Kidney (tissue), 14 donors: ENCODE data around the gene MPHOSPH8. TPM values are rescaled to one million over a fixed set of nuclear protein-coding genes. Genes with fewer than 3 reads are reported as not detected.

Source experiments
- DNase-seq, 5 donors: peaks; one replicate each; pipeline ENCODE4 v3.0.0-alpha.2; 2013 to 2020
- FAIRE-seq: peaks from 2 replicates; lab custom pipeline; 2012; peaks lifted over from hg19 to GRCh38; lab: Jason Lieb, UNC
- H3K27ac ChIP-seq, 2 donors: one replicate each; pipeline ENCODE4 v1.7.0; 2013; ENCODE audit warnings: low read depth in 2 of 2, low read length in 2 of 2, inconsistent platforms in 1 of 2
- H3K27me3 ChIP-seq: one replicate; pipeline ENCODE4 v1.7.1; 2013; ENCODE audit warnings: low read length, inconsistent platforms; ENCODE audit not compliant: control insufficient read depth, insufficient read depth
- H3K36me3 ChIP-seq, 3 donors: one replicate each; pipeline versions ENCODE4 v1.7.0 to v1.7.1; 2013; ENCODE audit warnings: low read length in 3 of 3, control low read depth in 1 of 3, inconsistent platforms in 1 of 3; ENCODE audit not compliant: insufficient read depth in 3 of 3, control insufficient read depth in 2 of 3
- H3K4me1 ChIP-seq, 3 donors: one replicate each; pipeline versions ENCODE4 v1.7.0 to v1.7.1; 2013; ENCODE audit warnings: low read length in 3 of 3, inconsistent platforms in 1 of 3, low read depth in 1 of 3; ENCODE audit not compliant: control insufficient read depth in 2 of 3, insufficient read depth in 2 of 3
- H3K4me3 ChIP-seq, 3 donors: one replicate each; pipeline versions ENCODE4 v1.7.0 to v1.8.1; 2013; ENCODE audit warnings: low read length in 3 of 3, control low read depth in 1 of 3, inconsistent platforms in 1 of 3
- H3K9ac ChIP-seq, 3 donors: one replicate each; pipeline versions ENCODE4 v1.7.0 to v1.7.1; 2013; ENCODE audit warnings: low read length in 3 of 3, control low read depth in 1 of 3, inconsistent platforms in 1 of 3
- H3K9me3 ChIP-seq, 3 donors: one replicate each; pipeline versions ENCODE4 v1.7.0 to v1.7.1; 2013; ENCODE audit warnings: low read length in 3 of 3, control low read depth in 1 of 3, inconsistent platforms in 1 of 3; ENCODE audit not compliant: control insufficient read depth in 2 of 3, insufficient read depth in 1 of 3
- CTCF ChIP-seq: IDR thresholded peaks from 3 replicates; pipeline ENCODE4 v1.5.1; 2012; ENCODE audit warnings: mild to moderate bottlenecking, moderate library complexity, borderline replicate concordance; ENCODE audit not compliant: insufficient read depth; ENCODE audit errors: extremely low read depth
- intact Hi-C: fragments of 100-400 bp; cut with DNase I; formaldehyde crosslinking; loops from one replicate; pipeline ENCODE4 v1.11.1; 2022
- polyA plus RNA-seq: library from polyadenylated mRNA; stranded (reverse); fragments of 350-450 nt; fragmentation: Illumina TruSeq; extraction: RNeasy Lipid Tissue Mini Kit (QIAGEN cat#74804); gene quantifications from one replicate; pipeline ENCODE4 v1.2.3, GENCODE V29; 2014; ENCODE audit warnings: low read depth, low replicate concordance; ENCODE audit not compliant: insufficient read depth
- total RNA-seq: library from RNA; stranded (reverse); fragmentation: NEBNext Ultra II Directional; extraction: Animal tissue kit (Norgen Biotek cat#: 25700); gene quantifications from one replicate; pipeline ENCODE4 v1.2.1, GENCODE V29; 2021
- donor health status: control.
- donor health status: control.
- donor health status: control.
- donor health status: control.
- donor health status: control.
- donor health status: DM: yes; HTN: yes; CAD: no.
- donor health status: Normal renal cell carcinoma (clear cell type).

Gene MPHOSPH8
- total and polyA plus RNA-seq, 2 donors from 2014 or later: 23.1 to 35.6 TPM

DNA sequence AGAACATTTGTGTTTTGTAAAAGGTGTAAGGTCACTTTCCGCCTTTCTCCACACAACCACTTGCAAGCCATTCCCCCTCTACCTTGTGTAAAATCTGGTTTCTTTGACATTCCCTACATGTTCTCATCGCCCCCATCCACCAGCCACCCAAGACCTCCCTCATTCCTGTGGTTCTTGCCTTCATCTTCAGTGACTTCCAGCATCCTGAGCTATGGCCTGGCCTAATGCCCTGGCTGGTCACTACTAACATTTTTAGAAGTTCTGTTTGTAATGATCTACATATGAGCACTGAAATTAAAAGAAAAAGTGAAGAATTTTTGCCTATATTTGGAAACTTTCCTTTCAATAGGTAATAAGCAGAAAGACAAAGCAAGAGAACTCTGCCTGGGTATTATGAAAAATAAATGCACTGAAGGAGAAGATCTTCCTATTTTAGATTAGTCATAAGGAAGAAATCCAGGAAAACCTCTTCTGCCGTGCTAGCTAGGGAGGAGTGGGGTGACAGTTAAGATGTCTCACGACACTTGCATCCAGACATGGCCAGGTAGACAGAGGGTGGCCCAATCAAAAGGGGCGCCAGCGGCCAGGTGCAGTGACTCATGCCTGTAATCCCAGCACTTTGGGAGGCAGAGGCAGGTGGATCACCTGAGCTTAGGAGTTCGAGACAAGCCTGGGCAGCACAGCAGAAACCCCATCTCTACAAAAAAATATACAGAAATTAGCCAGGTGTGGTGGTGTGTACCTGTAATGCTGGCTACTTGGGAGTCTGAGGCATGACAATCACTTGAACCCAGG is 28.1 kb upstream of the MPHOSPH8 start:
- Histone ChIP-seq H3K4me3 (no peak overlapping the region), H3K27me3 (no peaks in the 10 kb centered on the region), H3K9me3 (no peaks in the 10 kb centered on the region), H3K9ac (no peak overlapping the region), H3K27ac (no peak overlapping the region), H3K36me3 (no peaks in the 10 kb centered on the region), H3K4me1 (no peaks in the 10 kb centered on the region)
- FAIRE-seq: no peak
- DNase-seq: no peak
- no peak for TF ChIP-seq CTCF
- intact Hi-C loops: no loop called here

- H3K9me3 ChIP-seq: no peaks in the 10 kb centered on the region
- no peaks in the 10 kb centered on the region for H3K27me3 ChIP-seq
- no peak overlapping the region for H3K27ac ChIP-seq
- no peaks in the 10 kb centered on the region for H3K36me3 ChIP-seq
- TF ChIP-seq CTCF: no peak
- no peak overlapping the region for H3K4me3 ChIP-seq
- DNase-seq (no peak), FAIRE-seq (no peak)
- no peak overlapping the region for H3K9ac ChIP-seq
- intact Hi-C loops: no loop called here
- no peaks in the 10 kb centered on the region for H3K4me1 ChIP-seq
Observed at GRCh38 chr13:19606152-19606551, 27.3 kb upstream of the MPHOSPH8 start.

DNA sequence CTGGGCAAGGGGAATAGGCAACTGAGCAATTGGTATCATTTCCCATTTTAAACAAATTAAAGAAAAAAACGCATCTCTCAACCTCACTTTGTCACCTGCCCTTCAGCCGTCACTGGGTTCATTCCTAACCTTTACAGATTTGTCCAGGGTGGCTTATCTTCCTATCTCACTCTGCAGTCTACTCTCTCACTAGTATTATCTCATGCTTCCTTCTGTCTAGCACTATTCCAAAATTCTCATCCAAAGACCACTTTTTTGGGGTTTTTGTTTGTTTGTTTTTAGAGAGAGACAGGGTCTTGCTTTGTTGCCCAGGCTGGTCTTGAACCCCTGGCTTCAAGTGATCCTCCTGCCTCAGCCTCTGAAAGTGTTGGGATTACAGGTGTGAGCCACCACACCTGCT is 26.7 kb upstream of the MPHOSPH8 start:
- H3K4me3 ChIP-seq: no peak overlapping the region
- no peaks in the 10 kb centered on the region for H3K36me3 ChIP-seq
- no peak overlapping the region for H3K27ac ChIP-seq
- no peaks in the 10 kb centered on the region for H3K9me3 ChIP-seq
- intact Hi-C loops: no loop called here
- no peaks in the 10 kb centered on the region for H3K27me3 ChIP-seq
- H3K9ac ChIP-seq: no peak overlapping the region
- FAIRE-seq (no peak), DNase-seq (no peak)
- no peaks in the 10 kb centered on the region for H3K4me1 ChIP-seq
- no peak for TF ChIP-seq CTCF
